H1 (cell line): ENCODE data around the gene TAMM41. TPM values are rescaled to one million over a fixed set of nuclear protein-coding genes. Genes with fewer than 3 reads are reported as not detected.

Experiments
- CTCF ChIA-PET: fragments of 300-600 bp; sonication (Branson Sonifier 250); formaldehyde crosslinking; loops from one replicate; lab custom pipeline; 2021; ENCODE audit not compliant: partially characterized antibody; lab: Charles Lee
- POLR2A ChIA-PET: fragments of 300-600 bp; sonication (Branson Sonifier 250); formaldehyde crosslinking; loops from one replicate; lab custom pipeline; 2021; ENCODE audit warnings: inconsistent platforms; ENCODE audit not compliant: partially characterized antibody; lab: Charles Lee
- DNase-seq, 2 experiments: peaks; one replicate each; pipeline versions ENCODE4 v3.0.0 to v3.0.0-alpha.2; 2010 to 2022; ENCODE audit warnings: low spot score in 2 of 2, low read depth in 1 of 2, mixed read lengths in 1 of 2
- FAIRE-seq: peaks from 2 replicates; lab custom pipeline; 2011; peaks lifted over from hg19 to GRCh38; lab: Jason Lieb, UNC
- H2AFZ ChIP-seq: 2 replicates; pipeline ENCODE4 v1.8.1; 2012; ENCODE audit warnings: low read length, inconsistent platforms
- H2AK5ac ChIP-seq: 2 replicates; pipeline ENCODE4 v1.6.1; 2013; ENCODE audit warnings: low read depth, low read length
- H2BK120ac ChIP-seq: replicated peaks from 2 replicates; pipeline ENCODE3; 2013; ENCODE audit warnings: low read depth, low read length, inconsistent platforms
- H2BK12ac ChIP-seq: 2 replicates; pipeline ENCODE4 v1.6.1; 2013; ENCODE audit warnings: low read depth, low read length
- H2BK15ac ChIP-seq: 2 replicates; pipeline ENCODE4 v1.6.1; 2013; ENCODE audit warnings: low read length
- H2BK20ac ChIP-seq: 2 replicates; pipeline ENCODE4 v1.6.1; 2013; ENCODE audit warnings: low read length
- H2BK5ac ChIP-seq: 2 replicates; pipeline ENCODE4 v1.6.1; 2013; ENCODE audit warnings: low read depth, low read length
- H3K14ac ChIP-seq: 2 replicates; pipeline ENCODE4 v1.6.1; 2013; ENCODE audit warnings: inconsistent platforms; ENCODE audit not compliant: insufficient read length
- H3K18ac ChIP-seq: 2 replicates; pipeline ENCODE4 v1.6.1; 2013; ENCODE audit warnings: low read length; ENCODE audit errors: extremely low read depth
- H3K23ac ChIP-seq: 2 replicates; pipeline ENCODE4 v1.6.1; 2013; ENCODE audit warnings: inconsistent platforms; ENCODE audit not compliant: insufficient read length
- H3K23me2 ChIP-seq: 2 replicates; pipeline ENCODE4 v1.6.1; 2013; ENCODE audit warnings: low read depth, low read length
- H3K27ac ChIP-seq: 2 replicates; pipeline ENCODE4 v1.6.1; 2011; ENCODE audit warnings: low read depth, low read length, inconsistent platforms
- H3K27me3 ChIP-seq, 4 experiments: replicated peaks in 1 of 4; 1 replicate in 1 of 4; 2 replicates in 3 of 4; pipeline versions ENCODE4 v1.6.1 to v1.8.1; 2011 to 2013; ENCODE audit warnings: low read length in 3 of 4, mild to moderate bottlenecking in 3 of 4, inconsistent platforms in 2 of 4, mixed read lengths in 2 of 4, moderate library complexity in 1 of 4; ENCODE audit not compliant: control insufficient read depth in 3 of 4, insufficient read depth in 3 of 4; ENCODE audit errors: extremely low read depth in 1 of 4
- H3K36me3 ChIP-seq, 4 experiments: 2 replicates each; pipeline versions ENCODE4 v1.6.1 to v1.8.1; 2011 to 2013; ENCODE audit warnings: mild to moderate bottlenecking in 4 of 4, low read length in 3 of 4, moderate library complexity in 2 of 4, control low read depth in 1 of 4, inconsistent platforms in 1 of 4; ENCODE audit not compliant: insufficient read depth in 4 of 4, control insufficient read depth in 2 of 4
- H3K4ac ChIP-seq: replicated peaks from 2 replicates; pipeline ENCODE3; 2013; ENCODE audit warnings: low read length, low read depth, mixed read lengths, inconsistent platforms; ENCODE audit not compliant: insufficient read length
- H3K4me1 ChIP-seq, 4 experiments: replicated peaks in 1 of 4; 1 replicate in 1 of 4; 2 replicates in 3 of 4; pipeline versions ENCODE4 v1.6.1 to v1.8.1; 2011 to 2013; ENCODE audit warnings: low read length in 3 of 4, inconsistent platforms in 2 of 4, mixed read lengths in 1 of 4; ENCODE audit not compliant: insufficient read depth in 4 of 4, control insufficient read depth in 3 of 4
- H3K4me2 ChIP-seq, 2 experiments: 2 replicates each; pipeline versions ENCODE4 v1.6.1 to v1.8.1; 2011 to 2013; ENCODE audit warnings: low read depth in 2 of 2, low read length in 2 of 2, control low read depth in 1 of 2, inconsistent platforms in 1 of 2, mild to moderate bottlenecking in 1 of 2; ENCODE audit not compliant: insufficient read depth in 1 of 2
- H3K4me3 ChIP-seq, 4 experiments: fragments of 200-600, 300-600 bp in 1 of 4; sonication (generic), shearing (Covaris generic), sonication (Bioruptor Twin) in 1 of 4; 2 replicates each; pipeline versions ENCODE4 v1.5.1 to v1.8.1; 2011 to 2016; ENCODE audit warnings: low read length in 4 of 4, low read depth in 3 of 4, control low read depth in 2 of 4, inconsistent platforms in 2 of 4, mild to moderate bottlenecking in 2 of 4, mixed read lengths in 1 of 4, moderate library complexity in 1 of 4; ENCODE audit not compliant: insufficient read depth in 2 of 4; ENCODE audit errors: extremely low read depth in 1 of 4
- H3K56ac ChIP-seq: replicated peaks from 2 replicates; pipeline ENCODE3; 2013; ENCODE audit warnings: low read depth, mild to moderate bottlenecking, mixed read lengths, low read length, inconsistent platforms; ENCODE audit not compliant: insufficient read length
- H3K79me1 ChIP-seq: 2 replicates; pipeline ENCODE4 v1.6.1; 2013; ENCODE audit warnings: low read depth, low read length, control low read depth
- H3K79me2 ChIP-seq, 2 experiments: 2 replicates each; pipeline versions ENCODE4 v1.6.1 to v1.8.1; 2012 to 2013; ENCODE audit warnings: low read length in 2 of 2, mild to moderate bottlenecking in 2 of 2, inconsistent platforms in 1 of 2; ENCODE audit not compliant: insufficient read depth in 2 of 2, control insufficient read depth in 1 of 2
- H3K9ac ChIP-seq, 4 experiments: replicated peaks in 1 of 4; 1 replicate in 1 of 4; 2 replicates in 3 of 4; pipeline versions ENCODE4 v1.6.1 to v1.8.1; 2011 to 2013; ENCODE audit warnings: low read depth in 3 of 4, low read length in 3 of 4, control low read depth in 2 of 4, mild to moderate bottlenecking in 2 of 4, moderate library complexity in 2 of 4, inconsistent platforms in 1 of 4; ENCODE audit errors: extremely low read depth in 1 of 4
- H3K9me3 ChIP-seq, 2 experiments: 2 replicates each; pipeline versions ENCODE4 v1.6.1 to v1.8.1; 2012 to 2013; ENCODE audit warnings: mild to moderate bottlenecking in 2 of 2, moderate library complexity in 2 of 2, control low read depth in 1 of 2, inconsistent platforms in 1 of 2, low read depth in 1 of 2, low read length in 1 of 2, mixed read lengths in 1 of 2; ENCODE audit not compliant: insufficient read depth in 2 of 2
- H4K20me1 ChIP-seq, 2 experiments: replicated peaks in 1 of 2; 2 replicates each; pipeline versions ENCODE3 to v1.8.1; 2011 to 2013; ENCODE audit warnings: inconsistent platforms in 2 of 2, low read length in 2 of 2, mild to moderate bottlenecking in 1 of 2; ENCODE audit not compliant: insufficient read depth in 2 of 2, control insufficient read depth in 1 of 2
- H4K5ac ChIP-seq: 2 replicates; pipeline ENCODE4 v1.6.1; 2013; ENCODE audit warnings: low read length, low read depth, mixed read lengths, inconsistent platforms; ENCODE audit not compliant: insufficient read length
- H4K8ac ChIP-seq: 2 replicates; pipeline ENCODE4 v1.8.0; 2013; ENCODE audit warnings: mild to moderate bottlenecking, moderate library complexity, low read length, inconsistent platforms; ENCODE audit not compliant: insufficient read depth; ENCODE audit errors: extremely low read depth
- H4K91ac ChIP-seq: replicated peaks from 2 replicates; pipeline ENCODE3; 2013; ENCODE audit warnings: low read length, mixed read lengths, inconsistent platforms; ENCODE audit not compliant: insufficient read length
- WGBS, 2 experiments: shearing (Covaris generic) in 1 of 2; methylation state at CpG; one replicate each; pipeline versions ENCODE4 v1.1.6 to v1.1.7; 2013 to 2015; ENCODE audit warnings: low lambda C conversion rate in 2 of 2, mixed read lengths in 2 of 2, inconsistent platforms in 1 of 2, low coverage in 1 of 2, missing lambda C conversion rate in 1 of 2; ENCODE audit not compliant: insufficient replicate concordance in 2 of 2, insufficient coverage in 1 of 2, insufficient read length in 1 of 2; ENCODE audit errors: extremely low coverage in 1 of 2, missing lambda C conversion rate in 1 of 2; 5-methylcytosine and 5-hydroxymethylcytosine counted together
- polyA plus RNA-seq, 7 experiments: library from polyadenylated mRNA; depleted of rRNA in 3 of 7; stranded (reverse) in 5 of 7; unstranded in 2 of 7; fragments of >200 nt in 5 of 7; fragments of 200-250 nt in 2 of 7; gene quantifications; 1 replicate in 5 of 7; 2 replicates in 1 of 7; 4 replicates in 1 of 7; pipeline versions ENCODE4 v1.2.1 to v1.2.3, GENCODE V29; 2011 to 2013; ENCODE audit warnings: missing spikeins in 2 of 7, mixed read lengths in 2 of 7
- total RNA-seq: library from RNA; stranded (reverse); fragmentation: NEBNext Ultra II Directional; extraction: Animal tissue kit (Norgen Biotek cat#: 25700); gene quantifications from 2 replicates; pipeline ENCODE4 v1.2.1, GENCODE V29; 2021

TAMM41 gene
- total and polyA plus RNA-seq, 2 of the 8 experiments (the other 6 are each of a cell fraction or from before 2014, with no cell fraction given) = 16.9 to 22.5 TPM

DNA sequence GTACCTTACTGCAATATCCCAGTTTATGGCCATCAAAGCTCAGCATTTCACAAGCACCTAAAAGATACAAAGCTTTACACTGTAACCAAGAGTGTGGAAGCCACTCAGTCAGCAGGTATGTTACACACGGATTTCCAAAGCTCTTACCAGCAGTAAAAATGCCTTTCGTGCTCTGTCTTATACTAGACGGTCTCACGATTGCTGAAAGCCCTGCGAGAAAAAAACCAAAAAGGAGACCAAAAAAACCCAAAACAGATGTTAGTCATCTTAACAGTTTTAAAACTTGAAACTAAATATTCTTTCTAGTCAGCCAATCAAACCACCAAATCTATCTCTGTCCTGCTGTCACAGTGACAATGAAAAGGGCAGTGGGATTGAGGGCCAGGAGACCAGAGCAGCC is 39.0 kb downstream of the TAMM41 start:
- H3K14ac ChIP-seq = no peak overlapping the region
- H3K79me1 ChIP-seq = no peaks in the 10 kb centered on the region
- no peak overlapping the region for H2BK20ac ChIP-seq
- H2BK12ac ChIP-seq = no peak overlapping the region
- H3K9ac ChIP-seq = no peak overlapping the region
- no peaks in the 10 kb centered on the region for H3K79me2 ChIP-seq
- no peak overlapping the region for H3K4me3 ChIP-seq
- no peak overlapping the region for H2BK5ac ChIP-seq
- H3K9me3 ChIP-seq = no peaks in the 10 kb centered on the region
- no peaks in the 10 kb centered on the region for H3K4me1 ChIP-seq
- H3K4me2 ChIP-seq = no peak overlapping the region
- FAIRE-seq = no peak
- H2BK15ac ChIP-seq = no peak overlapping the region
- H2AFZ ChIP-seq = no peak overlapping the region
- no peak overlapping the region for H4K91ac ChIP-seq
- CTCF ChIA-PET = interaction anchor here (1.0 to 2.7 kb wide), 8 partner anchors 8 to 429 kb away, joined by 3 to 10 read pairs (median 7); no protein-coding TSS in a partner anchor
- no peak for DNase-seq
- H4K5ac ChIP-seq = no peak overlapping the region
- H3K23me2 ChIP-seq = no peaks in the 10 kb centered on the region
- H3K27ac ChIP-seq = no peak overlapping the region
- no peaks in the 10 kb centered on the region for H3K27me3 ChIP-seq
- H3K4ac ChIP-seq = no peak overlapping the region
- POLR2A ChIA-PET = no interaction called here
- no peaks in the 10 kb centered on the region for H4K20me1 ChIP-seq
- no peak overlapping the region for H2AK5ac ChIP-seq
- H3K18ac ChIP-seq = no peak overlapping the region
- no peak overlapping the region for H3K56ac ChIP-seq
- 93% methylated on average over 5 of the region's 5 CpGs; no CpG with 5 or more reads in 1 of the 2 experiments for WGBS, 2 experiments
- H4K8ac ChIP-seq = no peak overlapping the region
- peaks cover 0 to 16% (median 7%) of the 10 kb centered on the region in 4 experiments; a peak in 5 of 8 replicates for H3K36me3 ChIP-seq
- H2BK120ac ChIP-seq = no peak overlapping the region
- no peak overlapping the region for H3K23ac ChIP-seq
